ENCODE data around the gene SLC5A7.

Gene SLC5A7

GRCh38 chr2:107986278-107987217, at the start of gene SLC5A7:
Gene SLC5A7 (plus strand): TSS chr2:107986524. CDS start chr2:107988156, 1,632 bp downstream.
- DNase-seq (ENCODE audit: low spot score) = no peak

GRCh38 chr2:107961395-107961794, 24.9 kb upstream of the SLC5A7 start:
- no peak for DNase-seq (ENCODE audit: low spot score)

DNA sequence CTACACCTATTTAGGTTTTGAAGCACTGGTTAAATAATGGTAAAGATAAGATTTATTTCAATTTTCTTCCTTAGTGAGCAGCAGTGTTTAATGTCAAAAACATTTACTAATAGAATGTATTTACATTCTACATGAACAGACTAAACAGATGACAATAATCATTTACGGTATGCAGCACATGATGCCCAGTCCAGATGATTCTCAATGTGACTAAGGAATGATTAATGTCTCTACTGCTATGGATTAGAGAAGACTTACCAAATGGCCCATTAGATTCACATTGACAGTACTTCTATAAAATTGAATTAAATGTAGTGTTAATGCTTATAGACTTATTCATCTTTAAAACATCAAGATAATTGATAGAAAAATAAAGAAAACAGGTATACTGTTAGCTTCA, 22.1 kb upstream of the SLC5A7 start:
- no peak for DNase-seq (ENCODE audit: low spot score)

GRCh38 chr2:107984707-107985106, 1.6 kb upstream of the SLC5A7 start:
- no peak for DNase-seq (ENCODE audit: low spot score)

GRCh38 chr2:107988108-107988507, 1.8 kb downstream of the SLC5A7 start:
- no peak for DNase-seq (ENCODE audit: low spot score)

DNA sequence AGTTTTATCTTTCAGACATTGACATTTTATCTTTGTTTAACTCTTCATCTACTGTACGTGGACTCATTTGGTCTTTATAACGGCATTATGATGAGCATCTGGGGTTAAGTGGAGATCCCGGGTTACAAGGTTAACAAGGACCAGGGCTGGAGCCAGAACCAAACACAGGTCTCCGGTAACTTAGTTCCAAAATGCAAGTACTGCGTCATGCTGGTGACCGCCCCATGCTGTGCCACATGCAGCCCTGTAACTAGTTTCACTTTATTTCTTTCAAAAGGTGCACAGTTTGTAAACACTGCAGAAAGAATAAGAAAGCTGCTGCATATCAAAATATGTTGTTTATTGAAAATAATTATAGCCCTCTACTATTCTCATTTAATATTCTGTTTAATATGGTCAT, 3.1 kb downstream of the SLC5A7 start:
- DNase-seq (ENCODE audit: low spot score) = no peak

GRCh38 chr2:107990718-107991117, 4.4 kb downstream of the SLC5A7 start:
- DNase-seq (ENCODE audit: low spot score) = no peak

GRCh38 chr2:107992069-107992468, 5.7 kb downstream of the SLC5A7 start:
- DNase-seq (ENCODE audit: low spot score) = no peak

GRCh38 chr2:107999158-107999557, 12.8 kb downstream of the SLC5A7 start:
- no peak for DNase-seq (ENCODE audit: low spot score)

GRCh38 chr2:108010912-108011591, 24.7 kb downstream of the SLC5A7 start:
- DNase-seq (ENCODE audit: low spot score) = no peak

GRCh38 chr2:108013305-108013704, 27.0 kb downstream of the SLC5A7 start:
- no peak for DNase-seq (ENCODE audit: low spot score)

DNA sequence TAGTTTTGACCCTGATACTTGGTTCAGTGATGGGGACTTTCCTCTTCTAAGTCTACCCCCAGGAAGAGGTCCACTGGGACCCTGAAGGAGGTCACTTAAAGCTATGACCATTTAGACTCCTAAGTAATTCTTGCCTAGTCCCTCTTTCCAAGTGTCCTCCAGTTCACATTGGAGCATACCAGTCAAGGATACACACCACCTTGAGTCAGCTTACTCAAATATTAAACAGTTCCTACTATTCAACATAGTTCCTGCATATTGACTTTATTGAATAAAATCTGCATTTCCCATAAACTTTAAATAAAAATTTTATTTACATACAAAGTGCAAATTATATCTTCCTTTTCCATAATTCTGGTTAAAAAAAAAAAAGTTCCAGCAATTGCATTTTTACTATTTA, 36.3 kb downstream of the SLC5A7 start:
- DNase-seq (ENCODE audit: low spot score) = no peak

- DNase-seq (ENCODE audit: low spot score) = no peak
These were observed 37.5 kb downstream of the SLC5A7 start for GRCh38 chr2:108023776-108024175.

DNA sequence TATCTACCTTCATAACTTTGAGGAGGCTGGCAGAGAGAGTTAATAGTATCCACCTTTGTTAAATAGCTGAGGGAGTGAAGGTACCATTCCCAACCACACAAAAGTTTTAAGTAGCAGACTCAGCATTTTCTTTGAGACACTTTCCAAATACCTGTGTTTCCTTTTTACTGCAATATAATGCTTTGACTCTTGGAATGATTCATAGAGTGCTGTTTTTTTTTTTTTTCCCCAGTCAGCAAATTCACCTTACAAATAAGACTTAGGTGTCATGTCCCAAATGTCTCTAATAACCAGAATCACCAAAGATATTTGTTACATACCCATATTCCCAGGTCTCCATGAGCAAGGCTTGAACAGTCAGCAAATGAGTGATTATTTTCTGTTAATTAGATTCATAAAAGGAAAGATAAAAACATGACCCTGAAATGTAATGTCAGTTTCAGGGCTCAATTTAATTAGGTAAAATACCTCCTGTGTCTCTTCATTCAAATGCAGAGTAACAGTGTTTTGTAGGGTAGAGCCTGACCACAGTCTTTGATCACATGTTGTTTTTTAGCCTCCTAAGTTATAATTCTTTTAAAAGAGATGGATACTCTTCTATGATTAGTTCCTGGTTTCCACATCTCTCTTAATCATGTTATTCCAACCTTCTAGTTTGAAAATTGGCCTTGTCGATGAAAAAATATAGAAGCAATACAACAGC, 39.9 kb downstream of the SLC5A7 start:
- DNase-seq (ENCODE audit: low spot score) = no peak

DNA sequence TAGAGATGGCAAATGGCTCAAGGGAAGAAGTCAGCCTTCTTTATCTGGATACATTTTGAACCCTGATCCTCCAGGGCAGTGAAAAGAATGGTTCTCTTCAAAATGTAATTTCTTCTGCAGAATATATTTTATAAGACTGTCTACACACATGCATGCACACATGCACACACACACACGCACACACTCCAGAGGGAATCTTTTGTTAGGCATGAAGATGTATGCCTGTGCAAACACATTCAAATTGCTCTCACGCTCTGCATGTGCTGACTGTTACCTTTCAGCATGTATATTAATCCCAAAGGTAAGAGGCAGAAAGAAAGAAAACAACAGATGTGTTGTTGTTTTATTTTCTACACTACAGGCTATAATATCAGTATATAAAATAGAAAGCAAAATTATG, 43.2 kb downstream of the SLC5A7 start:
- DNase-seq (ENCODE audit: low spot score) = no peak

GRCh38 chr2:108029912-108030311, 43.6 kb downstream of the SLC5A7 start:
- no peak for DNase-seq (ENCODE audit: low spot score)

DNA sequence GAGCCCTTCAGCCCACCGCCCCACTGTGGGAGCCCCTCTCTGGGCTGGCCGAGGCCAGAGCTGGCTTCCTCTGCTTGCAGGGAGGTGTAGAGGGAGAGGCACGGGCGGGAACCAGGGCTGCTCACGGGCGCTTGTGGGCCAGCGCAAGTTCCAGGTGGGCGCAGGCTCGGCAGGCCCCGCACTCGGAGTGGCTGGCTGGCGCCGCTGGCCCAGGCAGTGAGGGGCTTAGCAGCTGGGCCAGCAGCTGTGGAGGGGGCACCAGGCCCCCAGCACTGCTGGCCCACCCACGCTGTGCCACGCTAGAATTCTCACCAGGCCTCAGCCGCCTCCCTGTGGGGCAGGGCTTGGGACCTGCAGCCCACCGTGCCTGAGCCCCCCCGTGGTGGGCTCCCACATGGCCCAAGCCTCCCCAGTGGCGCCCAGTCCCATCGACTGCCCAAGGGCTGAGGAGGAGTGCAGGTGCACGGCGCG, 45.2 kb downstream of the SLC5A7 start:
- no peak for DNase-seq (ENCODE audit: low spot score)

DNA sequence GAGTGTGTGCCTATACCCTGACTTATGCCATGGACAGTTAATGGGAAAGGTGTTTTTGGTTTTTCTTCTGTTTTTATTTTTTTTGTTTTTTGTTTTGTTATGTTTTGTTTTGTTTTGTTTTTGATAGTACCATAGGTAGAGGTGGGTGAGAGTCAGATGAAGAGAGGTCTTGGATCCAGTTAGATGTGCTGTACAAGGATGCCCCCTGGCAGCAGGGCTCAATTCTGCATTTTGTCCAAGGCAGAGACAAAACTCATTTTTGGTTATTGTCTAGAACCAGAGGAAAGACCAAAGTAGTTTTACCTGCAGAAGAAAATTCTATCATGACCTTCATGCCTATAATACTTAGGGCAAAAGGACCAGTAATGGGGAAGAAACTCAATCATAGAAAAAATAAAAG, 48.5 kb downstream of the SLC5A7 start:
- no peak for DNase-seq (ENCODE audit: low spot score)

DNA sequence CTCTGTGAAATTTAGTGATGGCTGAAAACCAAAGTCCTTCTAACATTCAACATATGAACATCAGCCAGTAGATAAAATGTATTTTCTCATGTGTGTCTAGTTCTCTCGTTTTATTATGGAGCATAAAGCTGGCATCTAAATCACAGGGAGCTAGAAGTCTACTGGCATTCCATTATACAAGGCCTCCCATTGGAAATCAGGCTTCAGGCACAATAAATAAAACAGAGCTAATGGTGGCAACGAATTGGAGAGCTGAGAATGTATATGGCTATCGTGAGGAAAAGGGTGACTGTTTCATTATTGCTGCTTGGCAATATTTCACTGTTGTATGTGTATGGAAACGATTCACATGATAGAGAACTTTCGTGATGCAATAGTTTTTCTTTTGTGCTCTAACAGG, 62.4 kb downstream of the SLC5A7 start:
- DNase-seq (ENCODE audit: low spot score) = no peak

GRCh38 chr2:108058576-108059137, 72.3 kb downstream of the SLC5A7 start:
- DNase-seq (ENCODE audit: low spot score) = no peak

GRCh38 chr2:108061439-108062042, 75.2 kb downstream of the SLC5A7 start:
- DNase-seq (ENCODE audit: low spot score) = no peak

Measured in RKO (cell line).